SK-N-SH (cell line): ENCODE measurements around the gene TLR3.

ENCODE experiments used
- CTCF ChIP-seq: fragments of 200-600 bp; sonication (generic); IDR thresholded peaks from 2 replicates; pipeline ENCODE4 v1.6.1; 2017; ENCODE audit warnings: antibody characterized with exemption, mild to moderate bottlenecking, moderate library complexity
- FOXJ3 ChIP-seq: sonication (generic); formaldehyde crosslinking; IDR thresholded peaks from 2 replicates; pipeline ENCODE4 v1.5.1; 2020; ENCODE audit warnings: mild to moderate bottlenecking, missing genetic modification reagents
- NFIC ChIP-seq: IDR thresholded peaks from 2 replicates; pipeline ENCODE4 v1.4.0; 2012; ENCODE audit warnings: borderline replicate concordance
- NRF1 ChIP-seq: IDR thresholded peaks from 2 replicates; pipeline ENCODE4 v1.6.1; 2012; ENCODE audit warnings: low read depth, mild to moderate bottlenecking, low read length
- REST ChIP-seq: IDR thresholded peaks from 2 replicates; pipeline ENCODE4 v1.6.1; 2012; ENCODE audit warnings: mild to moderate bottlenecking, low read depth, low read length, moderate library complexity
- SIN3A ChIP-seq: IDR thresholded peaks from 2 replicates; pipeline ENCODE4 v1.6.1; 2012; ENCODE audit warnings: low read depth, mild to moderate bottlenecking, low read length, moderate library complexity, borderline replicate concordance
- SMC3 ChIP-seq: IDR thresholded peaks from 2 replicates; pipeline ENCODE4 v1.6.1; 2012; ENCODE audit warnings: low read depth, low read length, improper control_type of control experiment
- USF2 ChIP-seq: fragments of 150-350 bp; IDR thresholded peaks from 2 replicates; pipeline ENCODE4 v1.6.1; 2017; ENCODE audit warnings: antibody characterized with exemption, low read length, low read depth, borderline replicate concordance

- no peak for TF ChIP-seq CTCF
- TF ChIP-seq SIN3A: no peak
- TF ChIP-seq REST: no peak
- TF ChIP-seq FOXJ3 (CRISPR knock-in tag): no peak
- no peak for TF ChIP-seq SMC3
- no peak for TF ChIP-seq NFIC
- no peak for TF ChIP-seq NRF1
- TF ChIP-seq USF2: no peak
These were observed 49.7 kb upstream of the TLR3 start for GRCh38 chr4:186019269-186019668.
